Bronchial epithelial cell (primary cell): ENCODE results near the gene RAP1A. TPM values are rescaled to one million over a fixed set of nuclear protein-coding genes. Genes with fewer than 3 reads are reported as not detected.
A peak's percentile ranks its signal among the peaks of the same experiment; 100 is the strongest.

Source experiments
- DNase-seq: peaks from one replicate; pipeline ENCODE4 v3.0.0-alpha.2; 2010; ENCODE audit warnings: low read depth
- FAIRE-seq: peaks from 2 replicates; lab custom pipeline; 2011; peaks lifted over from hg19 to GRCh38; lab: Jason Lieb, UNC
- H3K27me3 ChIP-seq: 2 replicates; pipeline ENCODE4 v1.5.1; 2011; ENCODE audit warnings: low read length; ENCODE audit not compliant: control insufficient read depth, insufficient read depth
- H3K36me3 ChIP-seq: 2 replicates; pipeline ENCODE4 v1.5.1; 2011; ENCODE audit warnings: low read length; ENCODE audit not compliant: control insufficient read depth, insufficient read depth
- H3K4me3 ChIP-seq: 2 replicates; pipeline ENCODE4 v1.5.1; 2011; ENCODE audit warnings: mild to moderate bottlenecking, low read depth, low read length, control low read depth
- total RNA-seq: library from RNA; depleted of rRNA; stranded (reverse); fragments of >200 nt; gene quantifications from 2 replicates; pipeline ENCODE4 v1.2.1, GENCODE V29; 2014
- TF ChIP-seq, protein P1 (sequence below): IDR thresholded peaks from 2 replicates; pipeline ENCODE4 v1.5.1; 2011; ENCODE audit warnings: mild to moderate bottlenecking, moderate library complexity, low read length, control low read depth, inconsistent platforms; ENCODE audit not compliant: insufficient read depth, severe bottlenecking

The RAP1A gene
- total RNA-seq, 1 donor from 2014 or later, result 16.6 TPM

DNA sequence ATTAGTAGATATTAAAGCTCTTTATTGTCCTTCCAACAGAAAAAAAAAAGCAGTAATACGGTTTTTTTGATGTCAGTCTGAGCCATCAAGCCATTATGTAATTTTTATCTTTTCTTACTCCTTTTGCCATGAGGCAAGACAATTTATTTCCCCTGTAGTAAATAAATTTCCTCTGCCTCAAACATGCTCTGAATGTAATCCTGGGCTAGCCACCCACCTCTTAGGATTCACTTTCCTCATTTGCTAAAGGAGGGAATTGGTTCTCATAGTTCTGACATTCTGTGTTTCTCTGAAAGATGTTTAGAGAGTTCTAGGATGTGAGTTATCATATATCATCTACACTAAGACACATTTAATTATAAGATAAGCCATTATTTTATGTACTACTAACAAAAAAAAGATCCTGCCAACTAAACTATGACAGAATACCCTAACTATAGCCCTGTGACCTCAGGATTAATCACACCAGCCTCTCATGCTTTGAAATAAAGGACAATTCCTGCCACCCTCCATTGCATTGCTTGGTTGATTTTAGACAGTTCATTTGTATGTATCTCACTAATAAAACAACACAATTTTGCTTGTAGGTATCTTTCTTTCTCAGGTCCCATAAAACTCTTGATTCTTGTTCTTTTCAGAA lies 34.0 kb upstream of the RAP1A start:
- FAIRE-seq, result no peak
- TF ChIP-seq, protein P1, sequence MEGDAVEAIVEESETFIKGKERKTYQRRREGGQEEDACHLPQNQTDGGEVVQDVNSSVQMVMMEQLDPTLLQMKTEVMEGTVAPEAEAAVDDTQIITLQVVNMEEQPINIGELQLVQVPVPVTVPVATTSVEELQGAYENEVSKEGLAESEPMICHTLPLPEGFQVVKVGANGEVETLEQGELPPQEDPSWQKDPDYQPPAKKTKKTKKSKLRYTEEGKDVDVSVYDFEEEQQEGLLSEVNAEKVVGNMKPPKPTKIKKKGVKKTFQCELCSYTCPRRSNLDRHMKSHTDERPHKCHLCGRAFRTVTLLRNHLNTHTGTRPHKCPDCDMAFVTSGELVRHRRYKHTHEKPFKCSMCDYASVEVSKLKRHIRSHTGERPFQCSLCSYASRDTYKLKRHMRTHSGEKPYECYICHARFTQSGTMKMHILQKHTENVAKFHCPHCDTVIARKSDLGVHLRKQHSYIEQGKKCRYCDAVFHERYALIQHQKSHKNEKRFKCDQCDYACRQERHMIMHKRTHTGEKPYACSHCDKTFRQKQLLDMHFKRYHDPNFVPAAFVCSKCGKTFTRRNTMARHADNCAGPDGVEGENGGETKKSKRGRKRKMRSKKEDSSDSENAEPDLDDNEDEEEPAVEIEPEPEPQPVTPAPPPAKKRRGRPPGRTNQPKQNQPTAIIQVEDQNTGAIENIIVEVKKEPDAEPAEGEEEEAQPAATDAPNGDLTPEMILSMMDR, result no peak

DNA sequence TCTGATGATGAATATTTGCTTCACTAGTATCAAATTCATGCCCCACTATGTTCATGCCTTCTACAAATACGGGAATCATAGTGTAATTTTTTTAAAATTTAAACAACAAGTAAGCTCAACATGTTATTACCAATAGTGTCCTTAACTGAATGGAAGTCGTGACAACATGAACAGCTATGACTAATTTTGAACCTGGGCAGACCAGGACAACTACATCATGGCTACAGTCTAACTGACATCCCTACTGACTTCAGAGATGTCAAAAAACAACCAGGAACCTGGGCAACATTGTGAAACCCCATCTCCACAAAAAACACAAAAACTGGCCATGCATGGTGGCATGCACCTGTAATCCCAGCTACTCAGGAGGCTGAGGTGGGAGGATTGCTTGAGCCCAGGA lies 33.5 kb upstream of the RAP1A start:
- TF ChIP-seq, protein P1, result no peak
- FAIRE-seq (no peak), DNase-seq (no peak)
- no peaks in the 10 kb centered on the region for H3K36me3 ChIP-seq
- H3K4me3 ChIP-seq, result no peak overlapping the region
- H3K27me3 ChIP-seq, result no peaks in the 10 kb centered on the region

More for the DNA sequence above, 34.0 kb upstream of the RAP1A start:
- no peaks in the 10 kb centered on the region for H3K27me3 ChIP-seq
- no peaks in the 10 kb centered on the region for H3K36me3 ChIP-seq
- H3K4me3 ChIP-seq, result no peak overlapping the region
- peak; percentile 60 for DNase-seq

DNA sequence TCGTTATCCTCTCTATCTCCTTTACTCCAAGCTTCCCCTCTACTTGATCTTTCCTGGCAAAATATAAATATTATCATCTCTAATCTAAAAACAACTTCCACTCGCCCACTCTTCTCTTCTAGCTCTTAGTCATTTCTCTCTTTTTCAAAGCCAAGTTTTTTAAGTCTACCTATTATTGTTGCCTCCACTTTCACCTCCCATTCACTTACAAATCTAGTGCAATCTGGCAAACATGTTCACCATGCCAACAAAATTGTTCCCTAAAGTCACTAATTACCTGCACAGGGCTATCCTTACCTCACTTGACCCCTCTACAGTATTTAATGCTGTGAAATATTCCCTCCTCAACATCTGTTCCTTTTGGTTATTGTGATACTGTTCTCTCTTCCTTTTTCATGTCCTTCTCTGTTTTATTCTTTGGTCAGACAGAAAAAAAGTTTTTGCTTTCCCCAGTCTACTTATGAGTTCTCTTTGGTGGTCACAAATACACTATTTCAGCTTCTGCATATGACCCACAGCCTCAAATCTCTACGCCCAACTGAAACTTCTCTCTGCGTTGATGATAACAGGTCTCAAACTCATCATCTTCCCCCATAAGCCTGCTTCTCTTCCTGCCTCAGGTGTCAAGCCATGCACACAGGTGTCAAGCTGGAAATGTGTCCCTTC lies 31.9 kb upstream of the RAP1A start:
- H3K27me3 ChIP-seq, result no peaks in the 10 kb centered on the region
- TF ChIP-seq, protein P1, result no peak
- H3K4me3 ChIP-seq, result no peak overlapping the region

DNA sequence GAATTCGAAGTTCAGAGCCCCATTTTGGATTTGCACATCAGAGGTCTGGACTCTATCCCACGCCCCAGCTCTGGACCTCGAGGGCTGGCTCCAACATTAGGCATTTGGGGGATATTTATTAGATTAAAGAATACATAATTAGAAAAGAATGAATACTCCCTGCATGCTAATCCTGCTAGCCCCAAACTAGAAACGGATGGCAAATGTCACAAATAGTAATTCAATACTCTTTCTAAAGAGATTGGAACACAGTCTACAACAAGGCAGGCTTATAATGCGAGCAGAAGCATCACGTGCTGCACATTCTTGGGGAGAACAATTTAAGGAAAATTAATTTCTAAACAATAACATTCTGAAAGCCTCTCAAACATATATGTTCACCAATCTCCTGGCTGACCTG lies 27.7 kb upstream of the RAP1A start:
- DNase-seq (no peak), FAIRE-seq (no peak)
- no peak overlapping the region for H3K4me3 ChIP-seq
- H3K36me3 ChIP-seq, result no peaks in the 10 kb centered on the region
- TF ChIP-seq, protein P1, result no peak
- H3K27me3 ChIP-seq, result no peaks in the 10 kb centered on the region

More for the DNA sequence above, 31.9 kb upstream of the RAP1A start:
- DNase-seq (no peak), FAIRE-seq (no peak)
- H3K36me3 ChIP-seq, result no peaks in the 10 kb centered on the region

DNA sequence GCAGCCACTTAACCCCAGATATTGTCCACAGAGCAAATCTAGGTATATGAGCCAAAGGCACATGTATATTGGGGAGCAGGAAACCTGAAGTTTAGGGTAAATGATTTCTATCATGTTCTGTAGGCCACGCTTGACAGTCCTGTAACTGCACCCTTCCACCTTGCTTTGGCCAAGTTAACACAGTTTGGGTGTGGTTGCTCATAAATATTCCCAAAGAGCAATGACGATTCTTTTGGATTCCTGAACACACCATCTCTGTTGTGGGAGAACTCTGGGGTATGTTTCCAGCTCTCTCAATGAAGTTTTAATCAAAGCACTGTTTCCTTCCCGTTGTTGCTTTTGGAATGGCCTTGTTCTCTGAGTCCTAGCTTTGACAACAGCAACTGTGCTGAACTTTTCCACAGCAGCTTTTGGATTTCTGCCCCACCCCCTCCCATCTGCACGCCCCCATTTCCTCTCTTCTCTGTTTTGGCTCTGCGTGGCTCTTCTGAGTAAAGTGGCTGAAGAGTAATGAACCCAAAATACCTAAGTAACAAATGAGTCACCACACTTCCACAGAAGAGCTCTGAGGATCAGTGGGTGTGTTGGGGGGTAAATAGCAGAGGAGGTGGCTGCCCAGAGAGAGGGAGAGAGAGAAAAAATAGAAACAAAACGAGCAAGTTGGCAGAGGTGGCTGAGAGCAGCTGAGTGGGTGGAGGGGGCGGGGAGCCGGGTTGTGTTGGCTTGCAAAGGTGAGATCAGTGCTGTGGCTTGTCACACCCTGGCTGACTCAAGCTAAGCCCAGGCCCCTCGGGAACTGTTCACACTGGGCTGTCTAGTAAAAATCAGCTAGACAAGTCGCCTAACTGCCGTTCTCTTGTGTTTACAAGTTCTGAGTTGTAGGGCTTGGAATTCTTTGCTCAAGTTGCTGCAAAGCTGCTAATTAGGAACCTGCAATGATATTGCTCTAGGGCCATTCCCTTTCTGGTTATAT lies 26.9 kb upstream of the RAP1A start:
- Histone ChIP-seq H3K4me3 (no peak overlapping the region), H3K27me3 (no peaks in the 10 kb centered on the region), H3K36me3 (no peaks in the 10 kb centered on the region)
- DNase-seq, result peak; percentile 98
- TF ChIP-seq, protein P1, result no peak
- FAIRE-seq, result no peak
